NCI-H1417 (cell line): ENCODE results near the gene TET2.

Source experiments
- DNase-seq, 3 experiments: peaks; one replicate each; lab custom pipeline; 2025; lab: John Stamatoyannopoulos, UW

Gene TET2

GRCh38 chr4:105234582-105234981, 87.9 kb downstream of the TET2 start:
- no peak for DNase-seq

- DNase-seq = no peak
Observed at GRCh38 chr4:105236202-105236915, 89.7 kb downstream of the TET2 start.

- no peak for DNase-seq
Observed at GRCh38 chr4:105236916-105237311, 90.2 kb downstream of the TET2 start.

- no peak for DNase-seq
Observed at GRCh38 chr4:105240037-105240436, 93.4 kb downstream of the TET2 start.

- DNase-seq = peak in 1 of 3 experiments; percentile 28
Observed at GRCh38 chr4:105241451-105241850, 94.8 kb downstream of the TET2 start.

- DNase-seq = peak in 1 of 3 experiments; percentile 69
Observed at GRCh38 chr4:105243446-105243845, 96.8 kb downstream of the TET2 start.

- no peak for DNase-seq
Observed at GRCh38 chr4:105246712-105247111, 100.0 kb downstream of the TET2 start.

- no peak for DNase-seq
Observed at GRCh38 chr4:105248613-105249012, 101.9 kb downstream of the TET2 start.

GRCh38 chr4:105257817-105258495, 111.3 kb downstream of the TET2 start:
- no peak for DNase-seq

GRCh38 chr4:105265689-105266088, 119.0 kb downstream of the TET2 start:
- no peak for DNase-seq

- no peak for DNase-seq
Observed at GRCh38 chr4:105267280-105267679, 120.6 kb downstream of the TET2 start.

- no peak for DNase-seq
Observed at GRCh38 chr4:105272002-105272401, 125.3 kb downstream of the TET2 start.

- no peak for DNase-seq
Observed at GRCh38 chr4:105273230-105273629, 126.6 kb downstream of the TET2 start.

- DNase-seq = no peak
Observed at GRCh38 chr4:105274090-105274489, 127.4 kb downstream of the TET2 start.

- no peak for DNase-seq
Observed at GRCh38 chr4:105274504-105274903, 127.8 kb downstream of the TET2 start.

- no peak for DNase-seq
Observed at GRCh38 chr4:105276361-105277104, 129.9 kb downstream of the TET2 start.

GRCh38 chr4:105277702-105278101, 131.0 kb downstream of the TET2 start:
- DNase-seq = peak; percentile 58 to 91 (median 58)

- DNase-seq = no peak
Observed at GRCh38 chr4:105279314-105279713, 132.6 kb downstream of the TET2 start.

- no peak for DNase-seq
Observed at GRCh38 chr4:105280338-105281123, 133.9 kb downstream of the TET2 start.

GRCh38 chr4:105281124-105281415, 134.4 kb downstream of the TET2 start:
- no peak for DNase-seq

- no peak for DNase-seq
Observed at GRCh38 chr4:105282489-105282888, 135.8 kb downstream of the TET2 start.

GRCh38 chr4:105283501-105283900, 136.8 kb downstream of the TET2 start:
- no peak for DNase-seq
